Ecto neural progenitor cell (in vitro differentiated cells): ENCODE results near the gene FUCA1.
A peak's percentile ranks its signal among the peaks of the same experiment; 100 is the strongest.
"Not testable (repeated sequence)": the region's sequence is repeated elsewhere in the genome, so short reads cannot be mapped to it uniquely, and the experiment has no call there.

ENCODE experiments used
- DNase-seq: peaks from one replicate; pipeline ENCODE4 v3.0.0-alpha.2; 2018; ENCODE audit warnings: low spot score

Gene FUCA1

DNA sequence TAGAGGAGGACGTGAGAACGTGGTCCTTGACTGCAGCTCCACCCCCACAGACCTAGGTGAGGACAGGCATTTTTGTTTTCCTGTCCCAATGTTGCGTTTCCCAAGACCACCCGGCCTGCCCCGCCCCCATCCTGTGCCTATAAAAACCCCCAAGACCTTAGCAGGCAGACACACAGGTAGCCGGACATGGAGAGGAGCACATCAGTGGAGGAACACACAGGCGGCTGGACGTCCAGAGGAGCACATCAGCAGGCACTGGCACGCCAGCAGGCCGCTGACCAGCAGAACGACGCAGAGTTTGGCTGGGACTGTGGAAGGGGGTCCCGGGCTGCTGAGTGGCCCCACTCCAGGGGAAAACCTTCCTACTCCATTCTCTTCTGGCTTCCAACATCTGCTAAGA is 30.2 kb downstream of the FUCA1 start:
- DNase-seq: no peak

GRCh38 chr1:23836037-23836436 is 32.1 kb downstream of the FUCA1 start:
- DNase-seq: no peak

- not testable (repeated sequence) for DNase-seq
These were observed 33.9 kb downstream of the FUCA1 start for GRCh38 chr1:23834156-23834555.

GRCh38 chr1:23827717-23828116 is 40.4 kb downstream of the FUCA1 start:
- no peak for DNase-seq

- DNase-seq: not testable (repeated sequence)
These were observed 41.5 kb downstream of the FUCA1 start for GRCh38 chr1:23826590-23826989.

- DNase-seq: no peak
These were observed 42.1 kb downstream of the FUCA1 start for GRCh38 chr1:23825762-23826522.

GRCh38 chr1:23825076-23825761 is 42.9 kb downstream of the FUCA1 start, which contains the start of gene HMGCL:
Gene HMGCL (minus strand): TSS chr1:23825429. CDS start chr1:23825415, 14 bp downstream.
- peak; percentile 94 for DNase-seq

DNA sequence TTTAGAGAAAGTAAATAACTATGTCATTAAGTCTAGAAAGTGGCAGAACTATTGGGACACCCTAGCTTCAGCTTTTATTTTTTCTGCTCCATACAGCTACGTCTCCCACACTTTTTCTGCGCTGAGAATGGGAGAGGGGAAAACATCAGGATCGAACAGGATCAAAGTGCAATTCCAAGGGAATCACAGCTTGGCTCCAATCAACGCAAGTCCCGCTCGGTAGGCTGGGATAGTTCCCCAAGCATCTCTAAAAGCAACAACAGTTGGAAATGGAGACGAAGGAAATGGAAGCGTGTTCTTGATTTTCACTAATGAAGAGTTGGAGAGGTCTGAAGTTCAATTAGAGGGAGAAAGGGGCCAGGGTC is 43.4 kb downstream of the FUCA1 start:
- no peak for DNase-seq

GRCh38 chr1:23823767-23824166 is 44.3 kb downstream of the FUCA1 start:
- DNase-seq: no peak

- no peak for DNase-seq
These were observed 50.5 kb downstream of the FUCA1 start for GRCh38 chr1:23817633-23818032.

GRCh38 chr1:23816906-23817305 is 51.2 kb downstream of the FUCA1 start:
- no peak for DNase-seq

GRCh38 chr1:23816361-23816760 is 51.7 kb downstream of the FUCA1 start:
- no peak for DNase-seq

- DNase-seq: no peak
These were observed 54.1 kb downstream of the FUCA1 start for GRCh38 chr1:23814016-23814415.

- peak; percentile 66 for DNase-seq
These were observed 57.1 kb downstream of the FUCA1 start for GRCh38 chr1:23810818-23811540.

DNA sequence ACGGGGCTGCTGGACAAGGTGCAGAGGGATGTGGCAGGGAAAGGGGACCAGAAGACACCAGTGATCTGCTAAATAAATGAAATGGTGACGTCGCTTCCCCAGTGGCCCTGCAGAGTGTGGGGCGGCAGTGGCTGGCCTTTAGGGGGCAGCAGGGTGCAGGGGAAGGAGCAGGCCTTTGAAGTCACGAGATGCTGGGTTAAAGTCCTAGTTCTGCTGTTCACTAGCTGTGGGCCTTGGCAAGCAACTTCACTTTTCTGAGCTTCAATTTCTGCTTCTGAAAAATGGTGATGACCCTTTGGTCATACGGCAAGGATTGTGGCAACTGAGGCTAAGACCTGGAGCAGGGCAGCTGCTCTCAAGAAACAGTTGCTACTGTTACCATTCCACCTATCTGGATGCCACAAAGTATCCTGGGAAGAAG is 58.3 kb downstream of the FUCA1 start:
- peak; percentile 76 for DNase-seq

- DNase-seq: no peak
These were observed 60.6 kb downstream of the FUCA1 start for GRCh38 chr1:23807453-23807852.

GRCh38 chr1:23806280-23806679 is 61.8 kb downstream of the FUCA1 start:
- DNase-seq: no peak

DNA sequence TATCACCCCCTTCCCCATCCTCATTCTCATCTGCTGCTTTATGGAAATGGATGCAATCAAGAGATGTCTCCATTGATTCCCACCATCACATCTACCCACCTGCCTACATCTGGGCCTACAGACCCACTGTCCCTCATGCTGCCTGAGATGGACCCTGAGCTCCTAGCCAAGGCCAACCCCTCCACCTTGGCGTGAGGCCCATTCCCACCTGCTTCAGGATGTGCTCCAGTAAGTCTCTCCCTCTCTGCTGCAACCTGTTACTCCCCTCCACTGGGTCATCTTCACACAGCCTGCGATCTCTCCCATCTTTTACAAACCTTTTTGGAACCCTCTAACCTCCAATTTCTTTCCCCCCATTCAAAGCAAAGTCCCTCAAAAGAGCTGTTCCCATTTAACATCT is 63.1 kb downstream of the FUCA1 start:
- no peak for DNase-seq

- no peak for DNase-seq
These were observed 63.8 kb downstream of the FUCA1 start for GRCh38 chr1:23804183-23804835.

DNA sequence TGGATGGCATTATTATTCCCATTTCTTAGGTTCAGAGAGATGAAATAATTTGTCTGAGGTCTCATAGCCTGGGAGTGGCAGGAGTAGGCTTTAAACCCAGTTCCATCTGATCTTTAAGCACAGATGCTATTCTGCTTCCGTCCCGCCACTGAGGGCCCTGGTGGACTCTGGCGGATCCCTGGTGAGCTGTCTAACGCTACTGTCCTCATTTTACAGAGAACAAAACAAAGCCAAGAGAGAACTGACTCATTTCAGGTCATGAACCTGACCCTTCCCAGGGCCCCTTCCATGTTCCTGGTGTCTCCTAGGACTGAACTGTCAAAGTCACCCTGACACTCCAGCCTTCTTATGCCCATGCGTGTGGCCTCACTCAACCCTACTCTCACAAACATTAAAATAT is 64.4 kb downstream of the FUCA1 start:
- no peak for DNase-seq

GRCh38 chr1:23802809-23803342 is 65.2 kb downstream of the FUCA1 start:
- not testable (repeated sequence) for DNase-seq

- no peak for DNase-seq
These were observed 66.2 kb downstream of the FUCA1 start for GRCh38 chr1:23801876-23802275.
